ENCODE results near the gene PRR15.

The PRR15 gene

DNA sequence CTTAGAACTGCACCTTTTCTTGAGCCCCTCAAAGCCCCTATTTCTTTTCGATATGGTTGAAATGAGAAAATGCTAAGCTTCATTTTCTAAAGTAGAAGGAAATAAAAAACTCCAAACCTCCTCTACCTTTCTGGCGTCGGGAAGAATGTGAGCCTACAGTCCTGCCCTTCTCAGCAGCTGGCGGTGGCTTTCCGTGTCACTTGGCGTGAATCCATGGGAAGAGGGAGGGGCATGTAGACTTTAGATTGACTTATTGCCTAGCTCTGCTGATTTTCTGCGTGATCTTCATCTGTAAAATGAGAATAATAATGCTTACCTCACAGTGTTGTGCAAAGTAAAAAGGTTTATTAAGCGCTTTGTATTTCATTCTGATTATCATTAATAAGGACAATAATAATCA lies 35.0 kb downstream of the PRR15 start:
- no peak overlapping the region for H2BK120ac ChIP-seq (ENCODE audit: low read depth, low read length)
- H3K27ac ChIP-seq (ENCODE audit: low read depth, low read length) = no peak overlapping the region
- H3K9ac ChIP-seq (ENCODE audit: low read length) = no peak overlapping the region
- no peaks in the 10 kb centered on the region for H3K27me3 ChIP-seq (ENCODE audit: insufficient read depth, low read length, poor library complexity)
- H3K36me3 ChIP-seq (ENCODE audit: control insufficient read depth, insufficient read depth, low read length) = no peaks in the 10 kb centered on the region
- no peak overlapping the region for H3K4me2 ChIP-seq (ENCODE audit: low read length)
- no peaks in the 10 kb centered on the region for H3K79me1 ChIP-seq (ENCODE audit: low read length)
- no peak overlapping the region for H3K18ac ChIP-seq (ENCODE audit: low read length)
- WGBS (ENCODE audit: extremely low coverage, insufficient coverage, low lambda C conversion rate) = no CpG with 5 or more reads among the region's 8 CpGs
- no peak overlapping the region for H3K4me3 ChIP-seq (ENCODE audit: low read length)
- no peak overlapping the region for H2BK5ac ChIP-seq (ENCODE audit: low read length)
- H3K56ac ChIP-seq (ENCODE audit: low read length) = no peak overlapping the region
- H3K23ac ChIP-seq (ENCODE audit: low read length) = no peak overlapping the region
- H4K8ac ChIP-seq (ENCODE audit: low read depth, low read length) = no peak overlapping the region
- no peak overlapping the region for H2BK15ac ChIP-seq (replicated peaks; ENCODE audit: low read depth)
- DNase-seq = no peak
- no peak overlapping the region for H4K5ac ChIP-seq (ENCODE audit: low read length)
- H3K79me2 ChIP-seq (ENCODE audit: control insufficient read depth, insufficient read depth, low read length) = no peaks in the 10 kb centered on the region
- H3K4ac ChIP-seq (ENCODE audit: low read depth, low read length) = no peak overlapping the region
- H2AK5ac ChIP-seq (ENCODE audit: low read length) = no peak overlapping the region
- H3K4me1 ChIP-seq (ENCODE audit: control insufficient read depth, low read depth, low read length) = no peaks in the 10 kb centered on the region

DNA sequence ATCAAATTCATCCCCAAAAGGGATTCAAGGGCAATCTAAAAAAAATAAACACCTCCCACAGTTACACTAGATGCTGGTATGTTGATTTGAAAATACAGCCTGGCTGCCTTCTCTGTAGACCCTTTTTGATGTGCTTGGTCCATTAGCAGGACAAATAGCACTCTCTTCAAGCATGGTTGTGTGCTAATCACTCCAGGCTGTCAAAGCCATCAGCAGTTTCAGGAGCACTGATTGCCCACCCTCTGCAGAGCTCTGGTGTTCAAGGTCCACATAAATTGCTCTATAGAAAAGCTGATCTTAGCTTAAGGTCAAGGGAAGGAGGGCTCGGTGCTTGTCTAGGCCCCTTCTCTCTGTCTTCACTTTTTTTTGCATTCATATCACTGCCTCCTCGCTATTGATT lies 35.4 kb downstream of the PRR15 start:
- Histone ChIP-seq H3K79me2 (ENCODE audit: control insufficient read depth, insufficient read depth, low read length) (no peaks in the 10 kb centered on the region), H3K27me3 (ENCODE audit: insufficient read depth, low read length, poor library complexity) (no peaks in the 10 kb centered on the region), H2AK5ac (ENCODE audit: low read length) (no peak overlapping the region), H3K56ac (ENCODE audit: low read length) (no peak overlapping the region), H3K4ac (ENCODE audit: low read depth, low read length) (no peak overlapping the region), H4K5ac (ENCODE audit: low read length) (no peak overlapping the region), H2BK5ac (ENCODE audit: low read length) (no peak overlapping the region), H3K27ac (ENCODE audit: low read depth, low read length) (no peak overlapping the region), H4K8ac (ENCODE audit: low read depth, low read length) (no peak overlapping the region), H3K36me3 (ENCODE audit: control insufficient read depth, insufficient read depth, low read length) (no peaks in the 10 kb centered on the region), H3K18ac (ENCODE audit: low read length) (no peak overlapping the region), H2BK120ac (ENCODE audit: low read depth, low read length) (no peak overlapping the region), H3K4me1 (ENCODE audit: control insufficient read depth, low read depth, low read length) (no peaks in the 10 kb centered on the region), H3K4me3 (ENCODE audit: low read length) (no peak overlapping the region), H3K9ac (ENCODE audit: low read length) (no peak overlapping the region), H3K79me1 (ENCODE audit: low read length) (no peaks in the 10 kb centered on the region), H3K4me2 (ENCODE audit: low read length) (no peak overlapping the region), H2BK15ac (replicated peaks; ENCODE audit: low read depth) (no peak overlapping the region), H3K23ac (ENCODE audit: low read length) (no peak overlapping the region)
- WGBS (ENCODE audit: extremely low coverage, insufficient coverage, low lambda C conversion rate) = no CpG with 5 or more reads among the region's 2 CpGs
- DNase-seq = no peak

DNA sequence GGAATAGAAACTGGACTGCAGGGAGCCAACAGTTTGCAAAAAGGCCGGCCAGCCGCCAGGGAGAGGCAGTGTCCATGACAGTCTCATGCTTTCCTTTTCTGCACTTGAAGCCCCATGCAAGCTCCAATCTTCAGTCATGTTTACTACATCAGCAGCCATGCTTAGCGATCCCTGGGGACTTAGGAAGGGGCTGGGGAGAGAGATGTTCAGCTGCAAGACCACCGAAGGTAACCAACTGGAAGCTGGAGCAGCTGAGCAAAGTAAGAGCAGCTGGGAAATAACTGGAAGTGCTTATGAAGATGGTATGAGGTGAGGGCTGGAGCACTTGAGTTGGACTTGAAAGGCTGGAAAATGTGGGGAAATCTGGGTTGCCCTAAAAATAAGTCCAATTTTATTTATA lies 37.0 kb downstream of the PRR15 start:
- H4K5ac ChIP-seq (ENCODE audit: low read length) = no peak overlapping the region
- H3K27me3 ChIP-seq (ENCODE audit: insufficient read depth, low read length, poor library complexity) = no peaks in the 10 kb centered on the region
- H2BK5ac ChIP-seq (ENCODE audit: low read length) = no peak overlapping the region
- no peaks in the 10 kb centered on the region for H3K4me1 ChIP-seq (ENCODE audit: control insufficient read depth, low read depth, low read length)
- H3K4me2 ChIP-seq (ENCODE audit: low read length) = no peak overlapping the region
- H3K36me3 ChIP-seq (ENCODE audit: control insufficient read depth, insufficient read depth, low read length) = no peaks in the 10 kb centered on the region
- H3K4ac ChIP-seq (ENCODE audit: low read depth, low read length) = no peak overlapping the region
- H2BK120ac ChIP-seq (ENCODE audit: low read depth, low read length) = no peak overlapping the region
- no peak overlapping the region for H3K27ac ChIP-seq (ENCODE audit: low read depth, low read length)
- WGBS (ENCODE audit: extremely low coverage, insufficient coverage, low lambda C conversion rate) = no CpG with 5 or more reads among the region's 4 CpGs
- no peak overlapping the region for H3K18ac ChIP-seq (ENCODE audit: low read length)
- H3K56ac ChIP-seq (ENCODE audit: low read length) = no peak overlapping the region
- H3K79me2 ChIP-seq (ENCODE audit: control insufficient read depth, insufficient read depth, low read length) = no peaks in the 10 kb centered on the region
- H3K79me1 ChIP-seq (ENCODE audit: low read length) = no peaks in the 10 kb centered on the region
- no peak overlapping the region for H2BK15ac ChIP-seq (replicated peaks; ENCODE audit: low read depth)
- no peak overlapping the region for H3K23ac ChIP-seq (ENCODE audit: low read length)
- no peak overlapping the region for H2AK5ac ChIP-seq (ENCODE audit: low read length)
- no peak overlapping the region for H3K9ac ChIP-seq (ENCODE audit: low read length)
- no peak overlapping the region for H3K4me3 ChIP-seq (ENCODE audit: low read length)
- no peak overlapping the region for H4K8ac ChIP-seq (ENCODE audit: low read depth, low read length)
- DNase-seq = no peak

DNA sequence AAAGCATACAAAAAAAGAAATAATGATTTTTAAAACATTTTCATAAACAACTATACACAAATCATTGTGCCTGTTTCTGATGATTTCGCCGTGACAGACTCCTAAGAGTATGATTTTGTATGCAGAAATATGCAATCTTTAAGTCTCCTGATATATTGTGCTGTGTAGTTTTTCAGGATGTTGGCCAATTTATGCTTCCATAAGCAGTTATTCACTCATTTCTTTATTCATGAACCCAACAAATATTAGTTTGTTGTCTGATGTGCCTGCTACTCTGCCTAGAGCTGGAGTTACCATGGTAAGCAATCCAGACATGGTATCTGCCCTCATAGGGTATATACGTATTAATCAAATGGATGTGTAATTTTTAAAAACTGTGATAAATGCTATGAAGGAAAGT lies 40.4 kb downstream of the PRR15 start:
- H3K79me2 ChIP-seq (ENCODE audit: control insufficient read depth, insufficient read depth, low read length) = no peaks in the 10 kb centered on the region
- no peaks in the 10 kb centered on the region for H3K4me1 ChIP-seq (ENCODE audit: control insufficient read depth, low read depth, low read length)
- no peak overlapping the region for H2BK5ac ChIP-seq (ENCODE audit: low read length)
- no peak overlapping the region for H3K56ac ChIP-seq (ENCODE audit: low read length)
- no peak overlapping the region for H4K5ac ChIP-seq (ENCODE audit: low read length)
- DNase-seq = no peak
- H3K4me2 ChIP-seq (ENCODE audit: low read length) = no peak overlapping the region
- H3K27me3 ChIP-seq (ENCODE audit: insufficient read depth, low read length, poor library complexity) = no peaks in the 10 kb centered on the region
- no peak overlapping the region for H2AK5ac ChIP-seq (ENCODE audit: low read length)
- no peak overlapping the region for H3K27ac ChIP-seq (ENCODE audit: low read depth, low read length)
- H4K8ac ChIP-seq (ENCODE audit: low read depth, low read length) = no peak overlapping the region
- no peak overlapping the region for H3K9ac ChIP-seq (ENCODE audit: low read length)
- H3K79me1 ChIP-seq (ENCODE audit: low read length) = no peaks in the 10 kb centered on the region
- no CpG with 5 or more reads among the region's 3 CpGs for WGBS (ENCODE audit: extremely low coverage, insufficient coverage, low lambda C conversion rate)
- no peak overlapping the region for H2BK15ac ChIP-seq (replicated peaks; ENCODE audit: low read depth)
- H3K4ac ChIP-seq (ENCODE audit: low read depth, low read length) = no peak overlapping the region
- no peak overlapping the region for H3K4me3 ChIP-seq (ENCODE audit: low read length)
- no peak overlapping the region for H3K18ac ChIP-seq (ENCODE audit: low read length)
- H3K23ac ChIP-seq (ENCODE audit: low read length) = no peak overlapping the region
- H3K36me3 ChIP-seq (ENCODE audit: control insufficient read depth, insufficient read depth, low read length) = no peaks in the 10 kb centered on the region
- no peak overlapping the region for H2BK120ac ChIP-seq (ENCODE audit: low read depth, low read length)

DNA sequence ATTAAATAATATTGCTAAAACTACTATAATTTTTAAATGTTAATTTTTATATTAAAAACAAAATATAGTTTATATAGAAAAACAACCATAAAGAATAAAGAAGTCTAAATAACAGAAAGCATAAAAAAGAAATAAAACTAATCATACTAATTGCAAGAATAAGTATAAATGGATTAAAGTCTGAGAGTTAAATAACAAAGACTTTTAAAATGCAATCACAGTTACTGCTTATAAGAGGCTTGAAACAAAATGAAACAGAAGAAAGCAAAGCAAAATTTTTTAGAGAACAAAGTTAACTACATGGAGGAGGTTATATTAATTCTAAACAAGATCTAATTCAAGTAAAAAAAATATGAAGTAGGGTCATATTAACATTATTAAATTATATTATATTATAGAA lies 41.1 kb downstream of the PRR15 start:
- Histone ChIP-seq H3K56ac (ENCODE audit: low read length) (no peak overlapping the region), H3K36me3 (ENCODE audit: control insufficient read depth, insufficient read depth, low read length) (no peaks in the 10 kb centered on the region), H3K4me2 (ENCODE audit: low read length) (no peak overlapping the region), H3K4ac (ENCODE audit: low read depth, low read length) (no peak overlapping the region), H3K4me3 (ENCODE audit: low read length) (no peak overlapping the region), H3K27ac (ENCODE audit: low read depth, low read length) (no peak overlapping the region), H3K27me3 (ENCODE audit: insufficient read depth, low read length, poor library complexity) (no peaks in the 10 kb centered on the region), H4K8ac (ENCODE audit: low read depth, low read length) (no peak overlapping the region), H3K18ac (ENCODE audit: low read length) (no peak overlapping the region), H2BK5ac (ENCODE audit: low read length) (no peak overlapping the region), H3K23ac (ENCODE audit: low read length) (no peak overlapping the region), H3K79me1 (ENCODE audit: low read length) (no peaks in the 10 kb centered on the region), H2BK15ac (replicated peaks; ENCODE audit: low read depth) (no peak overlapping the region), H2AK5ac (ENCODE audit: low read length) (no peak overlapping the region), H2BK120ac (ENCODE audit: low read depth, low read length) (no peak overlapping the region), H3K9ac (ENCODE audit: low read length) (no peak overlapping the region), H4K5ac (ENCODE audit: low read length) (no peak overlapping the region), H3K79me2 (ENCODE audit: control insufficient read depth, insufficient read depth, low read length) (no peaks in the 10 kb centered on the region), H3K4me1 (ENCODE audit: control insufficient read depth, low read depth, low read length) (peaks cover 2% of the 10 kb centered on the region)
- DNase-seq = no peak

DNA sequence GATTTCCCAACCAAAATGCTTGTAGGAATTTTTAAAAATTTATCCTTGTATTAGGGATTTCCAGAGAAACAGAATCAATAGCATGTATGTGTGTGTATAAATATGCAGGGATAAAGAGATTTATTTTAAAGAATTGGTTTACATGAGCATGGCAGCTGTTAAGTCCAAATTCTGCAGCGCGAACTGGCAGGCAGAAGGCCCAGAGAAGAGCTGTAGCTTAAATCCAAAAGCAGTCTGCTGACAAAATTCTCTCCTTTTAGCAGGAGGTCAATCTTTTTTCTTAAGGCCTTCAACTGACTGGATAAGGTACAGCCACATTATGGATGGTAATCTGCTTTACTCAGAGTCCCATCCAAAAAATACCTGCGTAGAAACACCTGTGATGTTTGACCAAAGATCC lies 42.0 kb downstream of the PRR15 start:
- no peak for DNase-seq
- H3K4me3 ChIP-seq (ENCODE audit: low read length) = no peak overlapping the region

More for the DNA sequence above, 42.0 kb downstream of the PRR15 start:
- Histone ChIP-seq H3K18ac (ENCODE audit: low read length) (no peak overlapping the region), H3K27me3 (ENCODE audit: insufficient read depth, low read length, poor library complexity) (no peaks in the 10 kb centered on the region), H3K79me2 (ENCODE audit: control insufficient read depth, insufficient read depth, low read length) (no peaks in the 10 kb centered on the region), H3K79me1 (ENCODE audit: low read length) (no peaks in the 10 kb centered on the region), H3K4me2 (ENCODE audit: low read length) (no peak overlapping the region), H2BK5ac (ENCODE audit: low read length) (no peak overlapping the region), H4K8ac (ENCODE audit: low read depth, low read length) (no peak overlapping the region), H3K23ac (ENCODE audit: low read length) (no peak overlapping the region), H3K56ac (ENCODE audit: low read length) (no peak overlapping the region), H3K27ac (ENCODE audit: low read depth, low read length) (no peak overlapping the region), H4K5ac (ENCODE audit: low read length) (no peak overlapping the region), H2AK5ac (ENCODE audit: low read length) (no peak overlapping the region), H3K36me3 (ENCODE audit: control insufficient read depth, insufficient read depth, low read length) (no peaks in the 10 kb centered on the region), H3K4me1 (ENCODE audit: control insufficient read depth, low read depth, low read length) (peaks cover 2% of the 10 kb centered on the region), H3K9ac (ENCODE audit: low read length) (no peak overlapping the region), H3K4ac (ENCODE audit: low read depth, low read length) (no peak overlapping the region), H2BK120ac (ENCODE audit: low read depth, low read length) (no peak overlapping the region), H2BK15ac (replicated peaks; ENCODE audit: low read depth) (no peak overlapping the region)
- no CpG with 5 or more reads among the region's 3 CpGs for WGBS (ENCODE audit: extremely low coverage, insufficient coverage, low lambda C conversion rate)

All from mesendoderm (in vitro differentiated cells).